Naive thymus-derived CD4-positive, alpha-beta T cell (primary cell): ENCODE results near the gene ADAMTS17. TPM values are rescaled to one million over a fixed set of nuclear protein-coding genes. Genes with fewer than 3 reads are reported as not detected.

Experiments
- ATAC-seq: fragments of 150-1000 bp; cut with Tn5 transposase; 2 replicates; pipeline ENCODE4 v1.10.0; 2021; ENCODE audit warnings: mild to moderate bottlenecking, moderate library complexity
- CTCF ChIA-PET: fragments of 350-600 bp; sonication (Branson Sonifier 250); formaldehyde crosslinking; loops from one replicate; lab custom pipeline; 2021; ENCODE audit warnings: antibody characterized with exemption; lab: Charles Lee
- POLR2A ChIA-PET: fragments of 350-600 bp; sonication (Branson Sonifier 250); formaldehyde crosslinking; loops from one replicate; lab custom pipeline; 2021; ENCODE audit warnings: antibody characterized with exemption, inconsistent platforms; lab: Charles Lee
- DNase-seq, 9 donors: peaks; one replicate each; pipeline versions ENCODE4 v3.0.0 to v3.0.0-alpha.2; 2020 to 2022; ENCODE audit warnings: mixed read lengths in 1 of 9
- H3K27ac ChIP-seq: one replicate; pipeline ENCODE4 v1.7.0; 2013; ENCODE audit warnings: mild to moderate bottlenecking, low read depth, low read length, moderate library complexity
- H3K27me3 ChIP-seq, 2 donors: one replicate each; pipeline ENCODE4 v1.7.0; 2013; ENCODE audit warnings: low read length in 2 of 2, mild to moderate bottlenecking in 2 of 2, moderate library complexity in 2 of 2; ENCODE audit not compliant: control insufficient read depth in 2 of 2, insufficient read depth in 2 of 2
- H3K36me3 ChIP-seq, 3 experiments: 1 replicate in 2 of 3; 2 replicates in 1 of 3; pipeline ENCODE4 v1.7.0; 2013; ENCODE audit warnings: low read length in 3 of 3, mild to moderate bottlenecking in 3 of 3, moderate library complexity in 1 of 3; ENCODE audit not compliant: insufficient read depth in 3 of 3, control insufficient read depth in 2 of 3
- H3K4me1 ChIP-seq, 2 donors: one replicate each; pipeline ENCODE4 v1.7.0; 2013; ENCODE audit warnings: low read length in 2 of 2, mild to moderate bottlenecking in 2 of 2, moderate library complexity in 1 of 2; ENCODE audit not compliant: control insufficient read depth in 2 of 2, insufficient read depth in 2 of 2
- H3K4me3 ChIP-seq: 2 replicates; pipeline ENCODE4 v1.7.0; 2013; ENCODE audit warnings: mild to moderate bottlenecking, low read length
- H3K9me3 ChIP-seq, 3 experiments: 1 replicate in 2 of 3; 2 replicates in 1 of 3; pipeline ENCODE4 v1.7.0; 2013; ENCODE audit warnings: low read length in 3 of 3; ENCODE audit not compliant: control insufficient read depth in 2 of 3
- H3K27ac Mint-ChIP-seq, 9 donors: one replicate each; pipeline ENCODE4 v1.8.0; 2020 to 2022; ENCODE audit warnings: mixed read lengths in 9 of 9, mild to moderate bottlenecking in 8 of 9, moderate library complexity in 5 of 9, inconsistent platforms in 2 of 9
- H3K27me3 Mint-ChIP-seq, 5 donors: one replicate each; pipeline ENCODE4 v1.8.0; 2021 to 2022; ENCODE audit warnings: mixed read lengths in 5 of 5, mild to moderate bottlenecking in 1 of 5
- H3K36me3 Mint-ChIP-seq, 5 donors: one replicate each; pipeline ENCODE4 v1.8.0; 2020 to 2022; ENCODE audit warnings: mixed read lengths in 5 of 5, mild to moderate bottlenecking in 3 of 5, inconsistent platforms in 1 of 5
- H3K4me1 Mint-ChIP-seq, 7 donors: one replicate each; pipeline ENCODE4 v1.8.0; 2020 to 2022; ENCODE audit warnings: mixed read lengths in 7 of 7, mild to moderate bottlenecking in 3 of 7, inconsistent platforms in 1 of 7
- H3K4me3 Mint-ChIP-seq, 10 donors: one replicate each; pipeline ENCODE4 v1.8.0; 2020 to 2022; ENCODE audit warnings: mild to moderate bottlenecking in 10 of 10, mixed read lengths in 10 of 10, moderate library complexity in 6 of 10, inconsistent platforms in 2 of 10
- H3K9me3 Mint-ChIP-seq, 11 donors: one replicate each; pipeline ENCODE4 v1.8.0; 2020 to 2022; ENCODE audit warnings: mixed read lengths in 11 of 11, mild to moderate bottlenecking in 4 of 11, inconsistent platforms in 1 of 11, moderate library complexity in 1 of 11
- intact Hi-C, 2 donors: fragments of 100-400 bp; cut with micrococcal nuclease; formaldehyde crosslinking; loops; one replicate each; pipeline ENCODE4 v1.15.1; 2023
- polyA plus RNA-seq, 2 donors: library from polyadenylated mRNA; unstranded; fragments of 300-500 nt; fragmentation: Illumina TruSeq; gene quantifications; one replicate each; pipeline ENCODE4 v1.2.3, GENCODE V29; 2021
- total RNA-seq, 6 experiments: library from RNA in 5 of 6; stranded (reverse) in 5 of 6; gene quantifications; 1 replicate in 5 of 6; 2 replicates in 1 of 6; pipeline ENCODE4 v1.2.3 and lab custom pipeline; 2021 to 2026

The ADAMTS17 gene
- total and polyA plus RNA-seq, 7 experiments from 2014 or later, result 1.5 to 13.5 (median 3.2) TPM

- Histone ChIP-seq H3K4me3 (no peak overlapping the region), H3K4me1 (no peaks in the 10 kb centered on the region), H3K9me3 (peaks cover 0 to 7% (median 0%) of the 10 kb centered on the region in 3 experiments), H3K27me3 (no peaks in the 10 kb centered on the region), H3K27ac (no peak overlapping the region), H3K36me3 (no peaks in the 10 kb centered on the region)
- Mint-ChIP-seq H3K27me3 (no peaks in the 10 kb centered on the region), H3K27ac (no peak overlapping the region), H3K4me1 (peaks cover 0 to 1% (median 0%) of the 10 kb centered on the region in 7 donors), H3K9me3 (peaks cover 7 to 21% (median 10%) of the 10 kb centered on the region in 11 donors), H3K4me3 (no peak overlapping the region), H3K36me3 (peaks cover 0 to 52% (median 40%) of the 10 kb centered on the region in 5 donors)
- ATAC-seq, result no peak
- CTCF ChIA-PET, result interaction anchor here (0.5 to 0.7 kb wide), 2 partner anchors 895 to 1052 kb away, joined by 4 read pairs; no protein-coding TSS in a partner anchor
- no peak for DNase-seq
- POLR2A ChIA-PET, result no interaction called here
- intact Hi-C loops, result no loop called here
These were observed 308.5 kb downstream of the ADAMTS17 start for GRCh38 chr15:100033140-100033857.

GRCh38 chr15:100032358-100033085 is 309.3 kb downstream of the ADAMTS17 start:
- peaks cover 7 to 29% (median 16%) of the 10 kb centered on the region in 11 donors for H3K9me3 Mint-ChIP-seq
- CTCF ChIA-PET, result no interaction called here
- no peaks in the 10 kb centered on the region for H3K36me3 ChIP-seq

GRCh38 chr15:100031665-100032357 is 310.0 kb downstream of the ADAMTS17 start:
- Mint-ChIP-seq H3K27me3 (no peaks in the 10 kb centered on the region), H3K27ac (peak overlapping the region in 1 of 9 donors; percentile 15), H3K9me3 (peaks cover 7 to 35% (median 20%) of the 10 kb centered on the region in 11 donors), H3K4me3 (no peak overlapping the region), H3K4me1 (peaks cover 0 to 1% (median 0%) of the 10 kb centered on the region in 7 donors), H3K36me3 (peaks cover 0 to 66% (median 55%) of the 10 kb centered on the region in 5 donors)
- DNase-seq (no peak), ATAC-seq (no peak)
- Histone ChIP-seq H3K4me1 (no peaks in the 10 kb centered on the region), H3K36me3 (no peaks in the 10 kb centered on the region), H3K27me3 (no peaks in the 10 kb centered on the region), H3K27ac (no peak overlapping the region), H3K9me3 (peaks cover 0 to 17% (median 5%) of the 10 kb centered on the region in 3 experiments), H3K4me3 (no peak overlapping the region)
- ChIA-PET POLR2A (no interaction called here), CTCF (no interaction called here)
- intact Hi-C loops, result no loop called here

More at GRCh38 chr15:100032358-100033085, 309.3 kb downstream of the ADAMTS17 start:
- ATAC-seq, result no peak
- no peak overlapping the region for H3K4me3 Mint-ChIP-seq
- no peak overlapping the region for H3K4me3 ChIP-seq
- no peaks in the 10 kb centered on the region for H3K27me3 ChIP-seq
- H3K4me1 ChIP-seq, result no peaks in the 10 kb centered on the region
- DNase-seq, result no peak
- intact Hi-C loops, result no loop called here
- H3K27ac Mint-ChIP-seq, result no peak overlapping the region
- H3K27me3 Mint-ChIP-seq, result no peaks in the 10 kb centered on the region
- no peak overlapping the region for H3K27ac ChIP-seq
- POLR2A ChIA-PET, result no interaction called here
- peaks cover 0 to 1% (median 0%) of the 10 kb centered on the region in 7 donors for H3K4me1 Mint-ChIP-seq
- peaks cover 0 to 15% (median 5%) of the 10 kb centered on the region in 3 experiments for H3K9me3 ChIP-seq
- H3K36me3 Mint-ChIP-seq, result peaks cover 0 to 59% (median 48%) of the 10 kb centered on the region in 5 donors

- Histone ChIP-seq H3K36me3 (no peaks in the 10 kb centered on the region), H3K4me3 (no peak overlapping the region), H3K27me3 (no peaks in the 10 kb centered on the region), H3K9me3 (peaks cover 0 to 17% (median 5%) of the 10 kb centered on the region in 3 experiments), H3K27ac (no peak overlapping the region), H3K4me1 (no peaks in the 10 kb centered on the region)
- POLR2A ChIA-PET, result no interaction called here
- no peak overlapping the region for H3K4me3 Mint-ChIP-seq
- ATAC-seq, result no peak
- H3K36me3 Mint-ChIP-seq, result peaks cover 0 to 66% (median 57%) of the 10 kb centered on the region in 5 donors
- DNase-seq, result no peak
- CTCF ChIA-PET, result no interaction called here
- intact Hi-C loops, result no loop called here
- H3K4me1 Mint-ChIP-seq, result peaks cover 0 to 1% (median 0%) of the 10 kb centered on the region in 7 donors
- no peak overlapping the region for H3K27ac Mint-ChIP-seq
- H3K27me3 Mint-ChIP-seq, result no peaks in the 10 kb centered on the region
- peaks cover 7 to 38% (median 22%) of the 10 kb centered on the region in 11 donors for H3K9me3 Mint-ChIP-seq
These were observed 311.1 kb downstream of the ADAMTS17 start for GRCh38 chr15:100030586-100031229.

DNA sequence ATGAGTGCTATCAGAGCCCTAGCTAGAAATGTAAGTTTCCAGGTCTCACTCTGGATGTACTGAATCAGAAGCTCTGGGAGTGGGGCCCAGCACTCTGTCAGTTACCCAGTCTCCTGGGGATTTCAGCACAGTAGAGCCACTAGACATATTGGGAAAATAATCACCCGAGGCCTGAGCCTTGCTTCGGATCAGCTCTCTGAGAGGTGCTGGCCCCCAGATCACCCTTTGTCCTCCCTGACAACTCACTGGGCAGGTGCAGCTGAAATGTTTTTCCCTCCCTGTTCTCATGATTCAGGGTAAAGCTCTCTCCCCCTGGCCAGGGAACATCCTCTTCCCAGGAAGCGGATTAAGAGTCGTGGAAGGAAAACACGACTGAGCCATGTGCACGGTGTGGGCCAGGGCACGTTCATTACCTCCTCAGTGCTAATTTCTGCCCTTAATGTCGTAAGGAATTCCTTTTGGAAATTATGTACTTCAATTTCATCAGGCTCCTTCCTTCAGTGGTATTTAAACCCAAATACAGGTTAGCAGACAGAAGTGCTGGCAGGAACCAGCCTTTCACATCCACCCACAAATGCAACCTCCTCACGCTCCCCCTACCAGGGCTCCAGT is 311.8 kb downstream of the ADAMTS17 start:
- Histone ChIP-seq H3K9me3 (peaks cover 0 to 17% (median 5%) of the 10 kb centered on the region in 3 experiments), H3K27ac (no peak overlapping the region), H3K4me1 (no peaks in the 10 kb centered on the region), H3K4me3 (no peak overlapping the region), H3K36me3 (no peaks in the 10 kb centered on the region), H3K27me3 (no peaks in the 10 kb centered on the region)
- Mint-ChIP-seq H3K27me3 (no peaks in the 10 kb centered on the region), H3K4me3 (no peak overlapping the region), H3K27ac (no peak overlapping the region), H3K4me1 (peaks cover 0 to 1% (median 0%) of the 10 kb centered on the region in 7 donors), H3K36me3 (peaks cover 0 to 66% (median 57%) of the 10 kb centered on the region in 5 donors), H3K9me3 (peaks cover 7 to 38% (median 22%) of the 10 kb centered on the region in 11 donors)
- ATAC-seq (no peak), DNase-seq (no peak)
- POLR2A ChIA-PET, result no interaction called here
- intact Hi-C loops, result no loop called here
- CTCF ChIA-PET, result no interaction called here

DNA sequence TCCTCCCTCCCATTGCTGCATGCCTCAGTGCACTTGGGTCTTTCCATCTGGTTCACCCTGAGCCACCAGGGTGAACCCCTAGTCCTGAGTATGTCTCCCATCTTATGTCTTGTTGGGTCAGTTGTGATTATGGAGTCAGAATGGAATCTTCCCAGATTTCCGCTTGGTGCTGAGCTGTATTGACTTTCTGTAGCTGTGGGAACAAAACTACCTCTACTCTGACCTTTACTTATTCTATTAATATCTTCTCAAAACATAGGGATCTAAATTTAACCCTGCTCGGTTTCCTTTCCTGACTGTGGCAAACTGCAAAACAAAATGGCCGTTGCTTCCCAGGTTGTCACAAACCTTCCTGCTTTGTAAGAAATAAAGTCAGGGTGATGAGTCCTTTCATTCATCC is 312.7 kb downstream of the ADAMTS17 start:
- DNase-seq (no peak), ATAC-seq (no peak)
- ChIA-PET CTCF (no interaction called here), POLR2A (no interaction called here)
- no peaks in the 10 kb centered on the region for H3K27me3 ChIP-seq
- no peaks in the 10 kb centered on the region for H3K27me3 Mint-ChIP-seq
- peaks cover 0 to 63% (median 54%) of the 10 kb centered on the region in 5 donors for H3K36me3 Mint-ChIP-seq
- peaks cover 7 to 38% (median 22%) of the 10 kb centered on the region in 11 donors for H3K9me3 Mint-ChIP-seq
- peaks cover 0 to 1% (median 0%) of the 10 kb centered on the region in 7 donors for H3K4me1 Mint-ChIP-seq
- peaks cover 0 to 17% (median 5%) of the 10 kb centered on the region in 3 experiments for H3K9me3 ChIP-seq
- intact Hi-C loops, result no loop called here
- no peaks in the 10 kb centered on the region for H3K4me1 ChIP-seq
- H3K4me3 Mint-ChIP-seq, result no peak overlapping the region
- no peaks in the 10 kb centered on the region for H3K36me3 ChIP-seq
- no peak overlapping the region for H3K27ac Mint-ChIP-seq
- no peak overlapping the region for H3K27ac ChIP-seq
- no peak overlapping the region for H3K4me3 ChIP-seq
